Measurements from ENCODE around the gene TMEM86A.
"Not testable (repeated sequence)": the region's sequence is repeated elsewhere in the genome, so short reads cannot be mapped to it uniquely, and the experiment has no call there.

The TMEM86A gene, protein sequence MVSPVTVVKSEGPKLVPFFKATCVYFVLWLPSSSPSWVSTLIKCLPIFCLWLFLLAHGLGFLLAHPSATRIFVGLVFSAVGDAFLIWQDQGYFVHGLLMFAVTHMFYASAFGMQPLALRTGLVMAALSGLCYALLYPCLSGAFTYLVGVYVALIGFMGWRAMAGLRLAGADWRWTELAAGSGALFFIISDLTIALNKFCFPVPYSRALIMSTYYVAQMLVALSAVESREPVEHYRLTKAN

DNA sequence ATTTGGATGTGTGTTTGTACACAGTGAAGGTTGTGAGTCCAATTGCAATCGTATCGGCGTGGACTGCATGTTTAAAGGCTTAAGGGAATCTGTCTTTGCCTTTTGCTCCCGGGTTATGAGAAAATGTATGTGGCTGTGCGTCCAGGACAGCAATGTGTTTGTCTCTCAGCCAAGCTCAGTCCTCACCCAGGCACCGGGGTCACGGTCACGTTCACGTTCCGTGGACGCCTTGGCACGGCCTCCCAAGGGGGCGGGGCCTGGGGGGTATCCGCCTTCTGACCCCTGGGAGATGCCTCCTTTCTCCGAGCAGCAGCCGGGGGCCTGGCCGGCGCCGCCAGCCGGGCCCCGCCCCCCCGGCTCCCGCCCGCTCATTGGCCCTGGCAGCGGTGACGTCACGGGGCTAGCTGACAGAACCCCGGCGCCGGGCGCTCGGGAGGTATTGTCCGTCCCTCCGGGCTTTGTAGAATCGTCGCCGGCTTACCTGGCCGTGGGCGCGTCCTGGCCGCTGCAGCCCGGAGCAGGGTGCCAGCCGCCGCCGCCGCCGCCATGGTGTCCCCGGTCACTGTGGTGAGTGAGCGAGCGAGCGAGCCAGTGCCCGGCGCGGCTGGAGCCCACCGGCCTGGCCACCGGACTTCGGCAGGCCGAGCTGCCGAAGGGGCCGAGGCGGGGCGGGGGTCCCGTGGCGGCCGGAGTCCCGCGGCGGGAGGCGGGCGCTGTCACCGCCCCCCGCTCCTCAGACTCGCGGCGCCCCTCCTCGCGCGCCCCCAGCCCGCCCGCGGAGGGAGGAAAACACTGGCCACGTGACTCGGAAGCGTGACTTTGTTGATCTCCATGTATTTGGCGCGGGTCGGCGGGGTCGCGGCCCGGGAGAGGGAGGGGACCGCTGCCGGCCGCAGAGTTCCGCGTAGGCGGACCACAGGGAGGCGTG, at the start of gene TMEM86A:
TSS of gene TMEM86A (plus strand) at position 439 of the 928 bp plus-strand sequence. CDS start at position 547, 108 bp downstream.
- DNase-seq = peak; percentile 86 to 88

GRCh38 chr11:18650353-18650752, 48.2 kb upstream of the TMEM86A start:
- DNase-seq = no peak

DNA sequence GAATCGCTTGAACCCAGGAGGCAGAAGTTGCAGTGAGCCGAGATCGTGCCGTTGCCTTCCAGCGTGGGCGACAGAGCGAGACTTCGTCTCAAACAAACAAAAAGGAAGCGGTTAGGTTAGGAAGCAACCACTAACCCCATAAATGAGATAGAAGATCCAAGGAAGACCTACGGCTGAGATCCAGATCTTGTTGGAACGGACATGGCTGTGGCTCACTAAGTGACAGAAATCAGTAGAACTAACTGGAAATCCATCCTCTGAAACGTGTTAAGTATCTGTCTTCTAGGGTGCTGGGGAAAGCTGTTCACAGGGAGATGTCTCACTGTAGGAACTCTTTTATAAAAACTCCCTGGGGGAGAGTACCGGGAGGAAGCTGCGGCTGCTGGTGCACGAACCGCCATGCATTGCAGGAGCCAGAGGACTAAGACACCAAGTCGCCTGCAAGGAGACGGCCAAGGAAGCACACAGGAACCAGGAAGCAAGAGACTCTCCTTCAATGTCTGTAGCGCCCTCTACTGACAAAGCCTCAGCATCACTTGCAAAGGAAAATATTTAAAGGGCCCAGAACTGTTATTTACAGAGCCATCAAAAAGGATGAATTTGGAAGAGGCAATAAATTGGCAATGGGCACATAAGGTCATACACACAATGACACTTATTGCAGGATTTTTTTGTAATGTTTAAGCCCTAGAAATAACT, 47.6 kb upstream of the TMEM86A start:
- peak; percentile 32 to 43 for DNase-seq

DNA sequence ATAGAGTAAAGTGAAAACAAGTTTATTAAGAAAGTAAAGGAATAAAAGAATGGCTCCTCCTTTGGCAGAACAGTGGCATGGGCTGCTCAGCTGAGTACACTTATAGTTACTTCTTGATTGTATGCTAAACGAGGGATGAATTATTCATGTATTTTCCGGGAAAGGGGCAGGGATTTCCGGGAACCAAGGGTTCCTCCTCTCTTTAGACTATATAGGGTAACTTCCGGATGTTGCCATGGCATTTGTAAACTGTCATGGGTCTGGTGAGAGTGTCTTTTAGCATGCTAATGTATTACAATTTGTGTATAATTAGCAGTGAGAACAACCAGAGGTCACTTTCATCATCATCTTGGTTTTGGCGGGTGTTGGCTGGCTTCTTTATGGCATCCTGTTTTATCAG, 40.9 kb upstream of the TMEM86A start:
- DNase-seq = no peak

- DNase-seq = not testable (repeated sequence)
Observed at GRCh38 chr11:18665353-18665872, 33.2 kb upstream of the TMEM86A start.

DNA sequence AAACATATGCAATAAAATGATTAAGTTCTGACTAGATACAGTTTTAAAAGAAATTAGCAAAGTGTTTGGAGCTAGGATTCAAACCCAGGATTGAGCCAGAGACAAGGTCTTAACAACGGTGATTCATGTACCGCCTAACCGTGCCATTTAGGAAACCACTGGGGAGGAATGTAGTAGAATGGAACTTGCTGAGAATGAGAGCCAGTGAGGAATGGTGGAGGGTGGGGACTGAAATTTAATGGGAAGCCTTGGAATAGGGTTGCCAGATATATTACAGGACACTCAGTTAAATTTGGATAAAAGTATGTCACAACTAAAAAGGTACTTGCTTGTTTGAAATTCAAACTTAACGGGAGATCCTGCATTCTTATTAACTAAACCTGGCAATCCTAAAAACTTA, 30.4 kb upstream of the TMEM86A start:
- no peak for DNase-seq

GRCh38 chr11:18669219-18669596, 29.4 kb upstream of the TMEM86A start:
- DNase-seq = peak in 1 of 2 donors; percentile 8

DNA sequence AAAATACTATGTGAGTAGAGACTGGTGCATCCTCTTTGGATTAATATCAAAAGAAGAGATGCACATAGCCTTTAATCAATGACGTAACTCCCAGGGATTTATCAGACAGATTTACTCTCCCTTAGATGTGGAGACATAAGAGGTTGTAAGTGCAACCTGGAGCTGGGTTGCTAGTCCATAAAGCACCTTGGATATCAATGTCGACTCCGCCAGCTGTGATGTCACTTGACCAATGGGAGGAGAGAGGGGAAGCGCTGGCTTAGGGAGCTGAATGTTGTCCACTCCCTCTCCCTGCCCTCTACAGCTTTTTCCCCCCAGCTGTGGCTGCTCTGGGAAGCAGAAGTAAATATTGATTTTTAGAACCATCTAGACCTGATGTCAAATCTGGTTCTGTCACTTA, 28.9 kb upstream of the TMEM86A start:
- no peak for DNase-seq

DNA sequence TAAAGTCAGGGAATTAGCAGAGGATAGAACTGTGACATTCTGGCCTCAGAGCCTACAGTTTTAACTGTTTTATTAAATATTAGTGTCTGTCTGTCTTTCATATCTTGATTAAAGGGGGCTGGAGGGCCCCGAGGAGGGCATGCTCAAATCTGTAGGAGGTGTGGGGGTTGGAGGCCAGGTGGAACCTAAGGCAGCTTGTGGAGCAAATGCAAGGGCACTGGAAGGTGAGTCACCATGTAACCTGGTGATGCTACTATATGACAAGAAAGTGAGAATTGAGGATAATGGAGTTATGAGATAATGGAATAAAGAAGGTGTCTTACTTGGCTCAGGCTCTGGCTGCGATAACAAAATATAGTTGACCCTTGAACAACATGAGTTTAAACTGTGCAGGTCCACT, 27.3 kb upstream of the TMEM86A start:
- DNase-seq = peak in 1 of 2 donors; percentile 12

DNA sequence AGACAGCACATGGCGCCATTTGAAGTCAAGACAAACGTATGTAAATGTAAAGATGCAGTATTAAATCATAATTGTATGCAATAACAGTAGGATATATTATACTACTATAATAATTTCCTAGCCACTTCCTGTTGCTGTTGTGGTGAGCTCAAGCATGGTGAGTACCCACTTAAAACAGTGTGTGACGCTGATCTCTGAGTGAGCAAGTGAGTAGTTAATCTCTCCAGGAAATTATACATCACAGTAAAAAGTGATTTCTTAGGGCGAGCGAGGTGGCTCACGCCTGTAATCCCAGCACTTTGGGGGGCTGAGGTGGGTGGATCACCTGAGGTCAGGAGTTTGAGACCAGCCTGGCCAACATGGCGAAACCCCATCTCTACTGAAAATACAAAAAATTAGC, 26.4 kb upstream of the TMEM86A start:
- peak in 1 of 2 donors; percentile 10 for DNase-seq

GRCh38 chr11:18676803-18677202, 21.8 kb upstream of the TMEM86A start:
- no peak for DNase-seq

DNA sequence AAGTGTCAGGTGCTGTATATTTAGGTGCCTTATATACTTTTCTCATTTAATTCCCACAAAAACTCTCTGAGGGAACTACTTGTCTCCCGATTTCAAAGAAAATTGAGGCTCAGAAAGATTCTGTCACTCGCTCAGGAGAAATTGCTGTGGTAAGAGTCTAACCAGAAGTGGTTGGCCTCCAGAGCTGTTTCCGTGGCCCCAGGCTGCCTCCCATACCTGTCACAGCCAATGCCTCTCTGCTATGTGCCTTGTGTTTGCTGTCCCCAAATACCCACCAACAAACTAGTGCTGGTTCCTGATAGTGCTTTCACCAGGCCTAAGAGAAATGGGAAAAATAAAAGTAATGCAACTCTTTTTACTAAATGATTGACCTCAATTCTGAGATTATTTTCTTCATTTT, 21.0 kb upstream of the TMEM86A start:
- DNase-seq = no peak

DNA sequence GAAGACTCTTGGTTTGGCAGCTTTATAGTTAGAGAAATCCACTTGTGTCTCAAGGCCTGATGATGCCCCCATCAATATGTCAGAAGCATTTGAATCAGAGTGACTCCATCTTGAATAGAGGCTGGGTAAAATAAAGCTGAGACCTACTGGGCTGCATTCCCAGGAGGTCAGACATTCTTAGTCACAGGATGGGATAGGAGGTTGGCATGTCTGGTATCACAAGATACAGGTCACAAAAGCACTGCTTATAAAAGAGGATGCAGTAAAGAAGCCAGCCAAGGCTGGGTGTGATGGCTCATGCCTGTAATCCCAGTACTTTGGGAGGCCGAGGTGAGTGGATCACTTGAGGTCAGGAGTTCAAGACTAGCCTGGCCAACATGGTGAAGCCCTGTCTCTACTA, 16.6 kb upstream of the TMEM86A start:
- DNase-seq = not testable (repeated sequence)

DNA sequence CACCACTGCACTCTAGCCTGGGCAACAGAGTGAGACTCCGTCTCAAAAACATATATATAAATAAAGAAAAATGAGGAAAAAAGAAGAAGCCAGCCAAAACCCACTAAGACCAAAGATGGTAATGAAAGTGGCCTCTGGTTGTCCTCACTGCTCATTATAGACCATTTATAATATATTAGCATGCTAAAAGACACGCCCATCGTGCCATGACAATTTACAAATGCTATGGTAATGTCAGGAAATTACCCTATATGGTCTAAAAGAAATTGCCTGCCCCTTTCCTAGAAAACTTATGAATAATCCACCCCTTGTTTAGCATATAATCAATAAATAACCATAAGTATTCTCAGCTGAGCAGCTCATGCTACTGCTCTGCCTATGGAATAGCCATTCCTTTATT, 16.1 kb upstream of the TMEM86A start:
- no peak for DNase-seq

DNA sequence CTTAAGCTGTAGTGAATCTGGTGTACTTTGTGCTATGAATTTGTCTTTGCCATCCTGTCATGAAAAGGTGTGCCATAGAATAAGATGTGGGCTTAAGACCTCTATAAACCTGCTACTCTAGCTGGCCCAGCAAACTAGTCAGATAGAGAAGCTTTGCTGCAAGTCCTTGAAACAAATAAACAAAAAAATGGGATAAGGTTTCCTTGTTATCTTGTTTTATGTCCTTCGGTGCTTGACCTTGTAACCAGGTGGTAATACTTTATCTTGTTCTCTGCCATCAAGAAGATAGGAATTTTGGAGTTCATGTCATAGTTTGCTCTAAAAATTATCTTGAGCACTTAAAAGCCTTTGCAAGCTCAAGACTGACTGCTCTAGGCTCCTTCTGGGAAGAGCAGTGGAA, 14.3 kb upstream of the TMEM86A start:
- DNase-seq = no peak

GRCh38 chr11:18691467-18692140, 7.0 kb upstream of the TMEM86A start:
- not testable (repeated sequence) for DNase-seq

GRCh38 chr11:18692941-18693760, 5.4 kb upstream of the TMEM86A start:
- no peak for DNase-seq

DNA sequence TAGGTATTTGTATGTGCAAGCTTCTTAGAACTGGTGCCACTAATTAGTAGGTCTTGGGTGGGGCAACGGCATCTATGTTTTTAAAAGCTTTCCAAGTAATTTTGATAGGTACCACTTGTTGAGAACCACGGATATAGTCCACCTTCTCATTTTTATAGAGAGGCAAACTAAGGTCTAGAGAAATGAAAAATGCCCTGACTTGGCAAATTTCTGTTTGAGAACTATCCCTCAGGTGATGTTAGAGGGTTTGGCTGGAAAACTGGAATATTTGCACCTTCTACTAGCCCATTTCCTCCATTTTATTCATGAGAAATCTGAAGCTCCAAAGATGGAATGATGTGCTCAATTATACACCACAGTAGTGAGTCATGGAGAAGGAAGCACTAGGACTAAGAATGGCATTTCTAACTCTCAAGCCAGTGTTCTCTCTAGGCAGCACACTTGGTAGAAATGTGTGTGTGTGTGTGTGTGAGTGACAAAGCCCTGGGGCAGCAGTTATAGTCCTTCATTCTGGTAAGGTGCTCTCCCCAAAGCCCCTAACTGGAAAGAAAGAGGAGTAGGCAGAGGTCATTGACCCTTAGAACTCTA, 1.8 kb upstream of the TMEM86A start:
- DNase-seq = no peak

- no peak for DNase-seq
Observed at GRCh38 chr11:18697576-18697975, 1.0 kb upstream of the TMEM86A start.

DNA sequence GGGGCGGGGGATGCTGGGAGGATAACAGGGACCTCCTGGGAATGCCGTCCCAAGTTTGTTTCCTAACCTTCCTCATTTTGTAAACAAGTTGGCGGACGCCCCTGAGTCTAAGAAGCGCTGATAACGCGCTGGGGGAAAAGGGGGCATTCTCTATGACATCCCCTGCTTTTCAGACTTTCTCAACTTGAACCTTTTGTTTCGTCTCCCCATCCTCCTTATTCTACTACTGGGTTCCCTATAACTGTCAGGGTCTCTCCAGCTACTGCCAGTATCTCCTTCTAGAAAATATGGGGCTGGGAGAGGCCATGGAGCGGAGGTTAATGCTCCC, 654 bp downstream of the TMEM86A start:
- DNase-seq = no peak

GRCh38 chr11:18699848-18700261, 1.3 kb downstream of the TMEM86A start:
- DNase-seq = no peak

- no peak for DNase-seq
Observed at GRCh38 chr11:18700375-18700774, 1.8 kb downstream of the TMEM86A start.
